HG03060 (cell line): ENCODE measurements around the gene SEPTIN5.

Experiments used
- ATAC-seq: cut with Tn5 transposase; IDR thresholded peaks from one replicate; pipeline ENCODE4 v1.9.1; 2021; ENCODE audit warnings: low read depth, moderate number of reproducible peaks; ENCODE audit not compliant: unreplicated experiment

The SEPTIN5 gene

GRCh38 chr22:19757985-19758895 lies 43.9 kb downstream of the SEPTIN5 start:
- ATAC-seq, result no peak

GRCh38 chr22:19758896-19759426 lies 44.7 kb downstream of the SEPTIN5 start:
- no peak for ATAC-seq

GRCh38 chr22:19759427-19760057 lies 45.2 kb downstream of the SEPTIN5 start:
- no peak for ATAC-seq

- no peak for ATAC-seq
Observed at GRCh38 chr22:19760058-19760950, 46.0 kb downstream of the SEPTIN5 start, which contains the start of gene TBX1. TBX1 (plus strand) TSS chr22:19760778; CDS start chr22:19760844, 66 bp downstream.

GRCh38 chr22:19760951-19761724 lies 46.8 kb downstream of the SEPTIN5 start:
- no peak for ATAC-seq

- ATAC-seq, result no peak
Observed at GRCh38 chr22:19761725-19762567, 47.6 kb downstream of the SEPTIN5 start.

- no peak for ATAC-seq
Observed at GRCh38 chr22:19762568-19763457, 48.5 kb downstream of the SEPTIN5 start.

- ATAC-seq, result no peak
Observed at GRCh38 chr22:19763458-19764298, 49.4 kb downstream of the SEPTIN5 start.

GRCh38 chr22:19764299-19764593 lies 49.9 kb downstream of the SEPTIN5 start:
- no peak for ATAC-seq

- ATAC-seq, result no peak
Observed at GRCh38 chr22:19764636-19765476, 50.6 kb downstream of the SEPTIN5 start.

- ATAC-seq, result no peak
Observed at GRCh38 chr22:19765477-19766239, 51.4 kb downstream of the SEPTIN5 start.

- no peak for ATAC-seq
Observed at GRCh38 chr22:19766240-19766510, 51.9 kb downstream of the SEPTIN5 start.

- no peak for ATAC-seq
Observed at GRCh38 chr22:19766511-19767426, 52.5 kb downstream of the SEPTIN5 start.

- ATAC-seq, result no peak
Observed at GRCh38 chr22:19767427-19768341, 53.4 kb downstream of the SEPTIN5 start.
